ENCODE measurements around the gene TGFBR2. TPM values are rescaled to one million over a fixed set of nuclear protein-coding genes. Genes with fewer than 3 reads are reported as not detected.

TGFBR2 gene
- total and polyA plus RNA-seq, 10 of the 15 experiments (the other 5 are each of a cell fraction or from before 2014, with no cell fraction given) = 0.02 to 0.98 (median 0.18) TPM; not detected in 1

DNA sequence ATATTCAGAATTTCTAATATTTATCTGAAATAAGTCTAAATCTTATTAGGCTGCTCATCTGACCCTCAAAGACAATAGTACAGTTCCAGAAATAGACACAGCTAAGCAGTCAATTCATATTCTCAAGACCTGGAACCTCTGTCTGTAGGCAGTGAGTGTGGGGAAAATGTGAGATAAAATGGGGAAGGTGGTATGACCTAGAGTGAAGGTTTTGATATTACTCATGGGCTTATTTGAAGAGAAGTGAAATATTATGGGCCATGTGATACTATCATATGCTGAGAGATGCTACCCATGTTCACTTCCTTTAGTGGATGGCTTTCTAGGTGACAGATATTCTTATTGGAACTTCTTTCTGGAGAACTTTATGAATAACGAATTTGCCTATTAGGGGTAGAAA, 33.5 kb downstream of the TGFBR2 start (continued):
- TF ChIP-seq PAX5 (IDR thresholded peaks at IDR 0.05; ENCODE audit: borderline replicate concordance, low read depth, low read length) (peak; percentile 57; the same call in 1 of the 2 replicates), IRF5 (IDR thresholded peaks at IDR 0.05; ENCODE audit: borderline replicate concordance) (no peak), CREB1 (IDR thresholded peaks at IDR 0.05; ENCODE audit: low read depth) (no peak), ZNF687 (IDR thresholded peaks at IDR 0.05) (0 out of 2 replicates have a peak, but pooled peaks have one; percentile 28), CREM (IDR thresholded peaks at IDR 0.05; ENCODE audit: low read depth) (peak; percentile 41; the same call in 1 of the 2 replicates), MYB (IDR thresholded peaks at IDR 0.05; ENCODE audit: borderline replicate concordance, low read depth, low read length) (no peak), MAX (IDR thresholded peaks at IDR 0.05; ENCODE audit: low read depth, low read length) (no peak), KLF5 (IDR thresholded peaks at IDR 0.05; ENCODE audit: partially characterized antibody) (no peak), ZNF274 (IDR thresholded peaks at IDR 0.05; ENCODE audit: insufficient read depth, insufficient read length) (no peak), SIN3A (IDR thresholded peaks at IDR 0.05; ENCODE audit: low read depth, low read length) (no peak), ZBTB11 (CRISPR knock-in tag; IDR thresholded peaks at IDR 0.05) (no peak), POLR2A (IDR thresholded peaks at IDR 0.05; ENCODE audit: low read depth, low read length) (no peak), JUND (IDR thresholded peaks at IDR 0.05; ENCODE audit: low read depth, low read length) (peak; percentile 61; the same call in 1 of the 2 replicates), SP1 (IDR thresholded peaks at IDR 0.05; ENCODE audit: low read depth, low read length) (no peak), KAT2A (conservative IDR thresholded peaks at IDR 0.05; ENCODE audit: control insufficient read depth, low read depth, low read length) (no peak), SRF (IDR thresholded peaks at IDR 0.05; ENCODE audit: low read depth in 2 of 2, low read length in 2 of 2) (no peak), IKZF2 (IDR thresholded peaks at IDR 0.05) (peak; percentile 81 to 82), ZNF384 (IDR thresholded peaks at IDR 0.05; ENCODE audit: borderline replicate concordance, low read depth, low read length) (no peak), TCF3 (IDR thresholded peaks at IDR 0.05; ENCODE audit: borderline replicate concordance, insufficient read depth, low read depth, low read length) (no peak), HCFC1 (IDR thresholded peaks at IDR 0.05; ENCODE audit: low read length) (no peak), CBX5 (IDR thresholded peaks at IDR 0.05; ENCODE audit: low read depth) (0 out of 2 replicates have a peak, but pooled peaks have one; percentile 41)
